GM18498 (cell line): ENCODE measurements around the gene RAB31.

Experiments
- ATAC-seq: cut with Tn5 transposase; IDR thresholded peaks from one replicate; pipeline ENCODE4 v1.9.1; 2021; ENCODE audit warnings: mild to moderate bottlenecking, moderate library complexity; ENCODE audit not compliant: unreplicated experiment

Gene RAB31

GRCh38 chr18:9910071-9910470, 202.0 kb downstream of the RAB31 start:
- ATAC-seq: no peak

GRCh38 chr18:9910661-9911060, 202.6 kb downstream of the RAB31 start:
- no peak for ATAC-seq

GRCh38 chr18:9911226-9911625, 203.1 kb downstream of the RAB31 start:
- no peak for ATAC-seq
